Uterus (tissue), 4 donors: Measurements from ENCODE around the gene BMP8A. TPM values are rescaled to one million over a fixed set of nuclear protein-coding genes. Genes with fewer than 3 reads are reported as not detected.
"Not testable (repeated sequence)": the region's sequence is repeated elsewhere in the genome, so short reads cannot be mapped to it uniquely, and the experiment has no call there.

Experiments used
- DNase-seq, 2 donors: peaks; one replicate each; pipeline ENCODE4 v3.0.0-alpha.2; 2019 to 2020
- H3K27ac ChIP-seq, 2 donors: fragments of 200-600 bp; sonication (generic); 1 replicate in 1 of 2; 2 replicates in 1 of 2; pipeline ENCODE4 v1.5.1; 2016 to 2018
- H3K27me3 ChIP-seq, 2 donors: fragments of 200-600 bp; sonication (generic); one replicate each; pipeline ENCODE4 v1.5.1; 2018 to 2019; ENCODE audit warnings: control low read depth in 1 of 2
- H3K36me3 ChIP-seq, 2 donors: fragments of 200-600 bp; sonication (generic); one replicate each; pipeline ENCODE4 v1.5.1; 2019; ENCODE audit warnings: control low read depth in 1 of 2
- H3K4me1 ChIP-seq, 2 donors: fragments of 200-600 bp; sonication (generic); one replicate each; pipeline ENCODE4 v1.5.1; 2018 to 2019; ENCODE audit warnings: control low read depth in 1 of 2
- H3K4me3 ChIP-seq, 2 donors: fragments of 200-600 bp; sonication (generic); 1 replicate in 1 of 2; 2 replicates in 1 of 2; pipeline ENCODE4 v1.5.1; 2018 to 2019; ENCODE audit warnings: mild to moderate bottlenecking in 1 of 2
- H3K9me3 ChIP-seq, 2 donors: fragments of 200-600 bp; sonication (generic); one replicate each; pipeline ENCODE4 v1.5.1; 2019; ENCODE audit warnings: control low read depth in 1 of 2
- CTCF ChIP-seq, 4 experiments: fragments of 200-600 bp in 2 of 4; fragments of 450-650 bp in 2 of 4; sonication (generic) in 2 of 4; IDR thresholded peaks; one replicate each; pipeline ENCODE4 v1.5.1; 2016 to 2019; ENCODE audit warnings: antibody characterized with exemption in 4 of 4, mild to moderate bottlenecking in 2 of 4, moderate library complexity in 1 of 4
- POLR2A ChIP-seq, 2 donors: fragments of 450-650 bp; IDR thresholded peaks; one replicate each; pipeline ENCODE4 v1.6.1; 2016; ENCODE audit warnings: antibody characterized with exemption in 2 of 2, mild to moderate bottlenecking in 1 of 2, moderate library complexity in 1 of 2
- intact Hi-C: fragments of 100-400 bp; cut with DNase I; formaldehyde crosslinking; loops from one replicate; pipeline ENCODE4 v1.15.1; 2023; ENCODE audit warnings: low total_unique reads
- total RNA-seq, 4 donors: library from RNA; depleted of rRNA in 3 of 4; stranded (reverse); fragments of >200 nt in 3 of 4; gene quantifications; one replicate each; pipeline versions ENCODE4 v1.1.0 to v1.2.4, GENCODE V29; 2014 to 2023
- donor health status: DM: yes; HTN: yes; CAD: no.

BMP8A gene
- total RNA-seq = 1 to 10 TPM in 3 of 4 donors, not detected in 1; 1.8 to 8.3 (median 2.7) TPM

- peak; percentile 38 to 58 for DNase-seq
- no peak within 1 kb of the TSS for H3K27ac ChIP-seq
- TF ChIP-seq CTCF (IDR thresholded peaks at IDR 0.05) = peak in 1 of 4 experiments; percentile 7
- TF ChIP-seq POLR2A (IDR thresholded peaks at IDR 0.05) = peak in 1 of 2 donors; percentile 25
- H3K4me3 ChIP-seq = peak within 1 kb of the TSS; percentile 2 to 56
- no peaks in the 10 kb centered on the region for H3K4me1 ChIP-seq
- no peaks in the 10 kb centered on the region for H3K9me3 ChIP-seq
- no peaks in the 10 kb centered on the region for H3K36me3 ChIP-seq
- H3K27me3 ChIP-seq = no peaks in the 10 kb centered on the region
- intact Hi-C loops = no loop called here
These were observed at the start of gene BMP8A for GRCh38 chr1:39491146-39491921. Gene BMP8A, plus strand, starts transcription at chr1:39491636. Its CDS starts 356 bp downstream, at chr1:39491992.

- Histone ChIP-seq H3K9me3 (no peaks in the 10 kb centered on the region), H3K27ac (no peak overlapping the region), H3K36me3 (no peaks in the 10 kb centered on the region), H3K27me3 (no peaks in the 10 kb centered on the region), H3K4me1 (no peaks in the 10 kb centered on the region), H3K4me3 (no peak overlapping the region)
- intact Hi-C loops = no loop called here
- DNase-seq = no peak
- TF ChIP-seq POLR2A (IDR thresholded peaks at IDR 0.05) = no peak
- no peak for TF ChIP-seq CTCF (IDR thresholded peaks at IDR 0.05)
These were observed 49.6 kb upstream of the BMP8A start for GRCh38 chr1:39441797-39442196.

- intact Hi-C loops = no loop called here
- no peak for DNase-seq
- no peaks in the 10 kb centered on the region for H3K27me3 ChIP-seq
- no peaks in the 10 kb centered on the region for H3K4me1 ChIP-seq
- no peaks in the 10 kb centered on the region for H3K9me3 ChIP-seq
- no peaks in the 10 kb centered on the region for H3K36me3 ChIP-seq
- TF ChIP-seq CTCF (IDR thresholded peaks at IDR 0.05) = no peak
- no peak for TF ChIP-seq POLR2A (IDR thresholded peaks at IDR 0.05)
- H3K27ac ChIP-seq = no peak overlapping the region
- no peak overlapping the region for H3K4me3 ChIP-seq
These were observed 45.9 kb upstream of the BMP8A start for GRCh38 chr1:39445573-39445972.

- Histone ChIP-seq H3K27me3 (no peaks in the 10 kb centered on the region), H3K27ac (no peak overlapping the region)
These were observed 44.4 kb upstream of the BMP8A start for GRCh38 chr1:39446986-39447567.

GRCh38 chr1:39450041-39450440 is 41.4 kb upstream of the BMP8A start:
- H3K27ac ChIP-seq, H3K4me1 ChIP-seq, intact Hi-C loops, H3K9me3 ChIP-seq, H3K27me3 ChIP-seq, DNase-seq, H3K36me3 ChIP-seq, H3K4me3 ChIP-seq: not testable (repeated sequence)

More at GRCh38 chr1:39446986-39447567, 44.4 kb upstream of the BMP8A start:
- Histone ChIP-seq H3K36me3 (no peaks in the 10 kb centered on the region), H3K4me3 (no peak overlapping the region), H3K4me1 (no peaks in the 10 kb centered on the region), H3K9me3 (no peaks in the 10 kb centered on the region)
- DNase-seq = no peak
- intact Hi-C loops = no loop called here
- no peak for TF ChIP-seq POLR2A (IDR thresholded peaks at IDR 0.05)
- TF ChIP-seq CTCF (IDR thresholded peaks at IDR 0.05) = no peak
